ENCODE measurements around the gene CALHM5.

- no peak for TF ChIP-seq CTCF (IDR thresholded peaks at IDR 0.05)
- TF ChIP-seq SREBF2 (IDR thresholded peaks at IDR 0.05), result no peak
- TF ChIP-seq E2F6 (IDR thresholded peaks at IDR 0.05; ENCODE audit: borderline replicate concordance, low read depth), result no peak
- no peak for TF ChIP-seq CHD4 (IDR thresholded peaks at IDR 0.05; ENCODE audit: borderline replicate concordance)
- no peak for TF ChIP-seq POLR2A (IDR thresholded peaks at IDR 0.05; ENCODE audit: low read length)
- TF ChIP-seq CBX2 (IDR thresholded peaks at IDR 0.05; ENCODE audit: borderline replicate concordance, low read depth), result no peak
- no peak for TF ChIP-seq EP300 (IDR thresholded peaks at IDR 0.05)
- no peak for TF ChIP-seq ATOH8 (CRISPR knock-in tag; IDR thresholded peaks at IDR 0.05; ENCODE audit: low read depth)
- TF ChIP-seq BHLHE40 (IDR thresholded peaks at IDR 0.05; ENCODE audit: low read depth, low read length), result no peak
- TF ChIP-seq ELK1 (IDR thresholded peaks at IDR 0.05; ENCODE audit: low read depth, low read length), result no peak
- no peak for TF ChIP-seq JUNB (IDR thresholded peaks at IDR 0.05)
- TF ChIP-seq CHD2 (IDR thresholded peaks at IDR 0.05; ENCODE audit: low read length, partially characterized antibody), result no peak
- no peak for TF ChIP-seq ESRRA (IDR thresholded peaks at IDR 0.05; ENCODE audit: borderline replicate concordance, low read length)
Measured at GRCh38 chr6:116467514-116467913, 43.9 kb upstream of the CALHM5 start.

Measured in A549 (cell line).